RWPE2 (cell line): ENCODE data around the gene SMARCA1.
"Not testable (repeated sequence)": the region's sequence is repeated elsewhere in the genome, so short reads cannot be mapped to it uniquely, and the experiment has no call there.

Source experiments
- ATAC-seq: fragments of 200-7000 bp; cut with Tn5 transposase; 3 replicates; pipeline ENCODE4 v1.9.1; 2021; ENCODE audit warnings: low read depth
- DNase-seq: peaks from one replicate; pipeline ENCODE4 v3.0.0-alpha.2; 2020; ENCODE audit warnings: low spot score
- H3K27ac ChIP-seq: fragments of 450-650 bp; 2 replicates; pipeline ENCODE4 v1.5.1; 2017; ENCODE audit warnings: mild to moderate bottlenecking; ENCODE audit not compliant: poor library complexity, severe bottlenecking
- H3K27me3 ChIP-seq: fragments of 250-450 bp; sonication (Bioruptor Pico); 2 replicates; pipeline ENCODE4 v1.5.1; 2021; ENCODE audit warnings: mild to moderate bottlenecking, moderate library complexity; ENCODE audit not compliant: insufficient read depth, poor library complexity, severe bottlenecking
- H3K36me3 ChIP-seq: fragments of 250-450 bp; sonication (Bioruptor Pico); 2 replicates; pipeline ENCODE4 v1.5.1; 2020; ENCODE audit warnings: low read depth, mild to moderate bottlenecking, moderate library complexity
- H3K4me1 ChIP-seq: fragments of 250-450 bp; sonication (Bioruptor Pico); 2 replicates; pipeline ENCODE4 v1.5.1; 2021; ENCODE audit warnings: mild to moderate bottlenecking, moderate library complexity; ENCODE audit not compliant: insufficient read depth, poor library complexity, severe bottlenecking
- H3K4me3 ChIP-seq: fragments of 250-450 bp; sonication (Bioruptor Pico); 2 replicates; pipeline ENCODE4 v1.5.1; 2021; ENCODE audit warnings: mild to moderate bottlenecking, moderate library complexity; ENCODE audit not compliant: severe bottlenecking
- H3K9me3 ChIP-seq: fragments of 250-450 bp; sonication (Bioruptor Pico); 2 replicates; pipeline ENCODE4 v1.5.1; 2021; ENCODE audit warnings: mild to moderate bottlenecking, moderate library complexity; ENCODE audit not compliant: severe bottlenecking
- CTCF ChIP-seq: fragments of 450-650 bp; IDR thresholded peaks from one replicate; pipeline ENCODE4 v1.5.1; 2017; ENCODE audit warnings: mild to moderate bottlenecking, moderate library complexity; ENCODE audit not compliant: poor library complexity, severe bottlenecking

The SMARCA1 gene

GRCh38 chrX:129565046-129565650 is 41.9 kb upstream of the SMARCA1 start:
- Histone ChIP-seq H3K36me3 (peaks cover 48% of the 10 kb centered on the region), H3K4me1 (no peaks in the 10 kb centered on the region), H3K27ac (no peak overlapping the region), H3K9me3 (no peaks in the 10 kb centered on the region), H3K27me3 (no peaks in the 10 kb centered on the region), H3K4me3 (no peak overlapping the region)
- DNase-seq (no peak), ATAC-seq (no peak)
- no peak for TF ChIP-seq CTCF

DNA sequence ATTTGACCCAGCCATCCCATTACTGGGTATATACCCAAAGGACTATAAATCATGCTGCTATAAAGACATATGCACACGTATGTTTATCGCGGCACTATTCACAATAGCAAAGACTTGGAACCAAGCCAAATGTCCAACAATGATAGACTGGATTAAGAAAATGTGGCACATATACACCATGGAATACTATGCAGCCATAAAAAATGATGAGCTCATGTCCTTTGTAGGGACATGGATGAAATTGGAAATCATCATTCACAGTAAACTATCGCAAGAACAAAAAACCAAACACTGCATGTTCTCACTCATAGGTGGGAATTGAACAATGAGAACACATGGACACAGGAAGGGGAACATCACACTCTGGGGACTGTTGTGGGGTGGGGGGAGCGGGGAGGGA is 41.1 kb upstream of the SMARCA1 start:
- H3K27ac ChIP-seq, H3K9me3 ChIP-seq, DNase-seq, H3K27me3 ChIP-seq, ATAC-seq, H3K4me3 ChIP-seq, H3K4me1 ChIP-seq: not testable (repeated sequence)
- peaks cover 55% of the 10 kb centered on the region for H3K36me3 ChIP-seq

GRCh38 chrX:129561453-129561852 is 38.2 kb upstream of the SMARCA1 start:
- Histone ChIP-seq H3K4me3 (no peak overlapping the region), H3K4me1 (no peaks in the 10 kb centered on the region), H3K36me3 (peaks cover 57% of the 10 kb centered on the region), H3K27me3 (no peaks in the 10 kb centered on the region), H3K27ac (no peak overlapping the region), H3K9me3 (no peaks in the 10 kb centered on the region)
- no peak for DNase-seq
- no peak for ATAC-seq
- TF ChIP-seq CTCF: no peak

DNA sequence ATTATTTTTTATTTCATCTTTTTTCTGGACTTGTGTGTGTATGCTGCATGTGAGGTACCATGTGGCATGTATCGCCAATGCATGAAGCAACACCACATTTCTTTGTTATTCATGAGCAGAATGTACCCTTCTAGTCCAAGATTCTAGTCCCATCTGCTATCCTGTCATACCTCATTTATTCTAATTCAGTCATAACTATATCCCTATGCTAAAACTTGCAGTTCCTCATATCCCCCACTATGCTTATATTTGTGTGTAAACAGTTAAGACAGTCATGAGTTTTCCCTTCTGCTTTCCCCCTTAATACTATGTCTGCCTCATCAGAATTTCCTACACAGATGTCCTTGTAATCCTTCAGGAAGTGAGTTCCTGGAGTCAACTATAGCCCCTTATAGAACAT is 36.5 kb upstream of the SMARCA1 start:
- DNase-seq (no peak), ATAC-seq (no peak)
- no peak for TF ChIP-seq CTCF
- H3K36me3 ChIP-seq: peaks cover 51% of the 10 kb centered on the region
- no peaks in the 10 kb centered on the region for H3K4me1 ChIP-seq
- no peaks in the 10 kb centered on the region for H3K27me3 ChIP-seq
- no peak overlapping the region for H3K4me3 ChIP-seq
- no peak overlapping the region for H3K27ac ChIP-seq
- H3K9me3 ChIP-seq: no peaks in the 10 kb centered on the region

DNA sequence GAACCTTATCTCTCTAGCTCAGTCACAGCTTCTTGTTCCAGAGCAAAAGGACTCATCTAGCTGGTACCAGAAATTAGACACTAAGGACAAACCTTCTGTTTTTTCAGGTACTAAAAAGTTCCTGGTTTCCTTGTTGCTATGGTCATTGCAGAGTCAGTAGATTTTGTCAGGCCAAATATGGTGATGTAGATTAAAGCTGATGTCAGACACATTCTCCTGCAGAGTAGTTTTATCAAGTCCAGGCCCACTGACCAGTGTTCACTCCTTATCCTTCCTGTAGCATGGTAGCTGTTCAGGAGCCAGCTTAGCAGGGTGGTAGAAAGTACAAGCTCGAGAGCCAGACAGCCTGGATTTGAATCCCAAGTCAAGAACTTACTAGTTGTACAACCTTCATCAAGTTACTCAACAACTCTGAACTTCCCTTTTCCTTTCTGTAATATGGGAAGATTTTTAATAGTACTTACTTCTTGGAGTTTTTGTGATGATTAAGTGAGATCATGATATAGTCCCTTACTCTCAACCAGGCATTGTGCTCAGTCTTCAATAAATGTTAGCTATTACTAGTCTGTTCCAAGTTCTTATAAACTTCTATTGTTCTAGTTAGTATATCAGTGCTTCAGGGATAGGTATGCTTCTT is 34.7 kb upstream of the SMARCA1 start:
- ATAC-seq: no peak
- Histone ChIP-seq H3K4me3 (no peak overlapping the region), H3K4me1 (no peaks in the 10 kb centered on the region), H3K36me3 (peaks cover 47% of the 10 kb centered on the region), H3K9me3 (no peaks in the 10 kb centered on the region), H3K27me3 (no peaks in the 10 kb centered on the region), H3K27ac (no peak overlapping the region)
- DNase-seq: no peak
- TF ChIP-seq CTCF: no peak
